ENCODE results near the gene NTRK3. TPM values are rescaled to one million over a fixed set of nuclear protein-coding genes. Genes with fewer than 3 reads are reported as not detected.

NTRK3 gene
- polyA plus RNA-seq, 1 donor (not counting 4 experiments of a cell fraction or from before 2014, with no cell fraction given) = not detected

DNA sequence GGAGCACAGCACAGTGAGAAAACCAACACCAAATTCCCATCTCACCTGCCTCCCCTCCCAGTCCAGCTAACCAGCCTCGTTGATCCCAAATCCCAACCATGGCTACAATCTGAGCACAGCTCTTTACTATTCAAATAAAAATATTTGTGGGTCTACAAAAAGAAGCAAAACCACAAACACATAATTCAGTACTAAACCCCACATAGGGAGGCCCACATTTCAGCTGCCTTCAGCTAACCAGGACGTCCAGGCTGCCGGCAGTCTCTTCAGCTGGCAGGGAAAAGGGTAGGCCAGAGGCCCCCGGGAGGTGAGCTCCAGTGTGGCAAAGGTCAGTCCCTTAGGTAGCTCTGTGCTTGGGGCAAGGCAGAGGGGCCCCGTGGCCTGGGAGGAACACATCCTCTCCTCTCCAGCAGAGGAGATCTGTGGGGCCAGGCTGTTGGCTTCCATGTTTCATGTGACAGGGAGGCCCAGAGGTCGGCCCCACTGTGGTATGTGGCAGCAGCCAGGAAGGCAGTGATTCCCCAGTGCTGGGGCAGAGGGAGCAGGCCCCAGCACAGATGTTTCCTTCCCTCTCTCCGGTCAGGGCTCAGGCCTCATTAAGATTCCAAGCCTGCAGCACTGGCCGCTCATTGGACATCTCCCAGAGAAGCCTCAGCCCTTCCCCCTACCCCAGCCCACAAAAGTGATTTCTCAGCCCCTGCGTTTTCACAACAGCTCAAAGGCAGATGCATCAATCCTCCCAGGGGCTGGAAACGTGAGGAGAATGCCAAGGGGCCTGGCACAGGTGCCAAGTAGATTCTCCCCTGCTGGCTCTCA is 381.4 kb downstream of the NTRK3 start:
- TF ChIP-seq, protein P1, sequence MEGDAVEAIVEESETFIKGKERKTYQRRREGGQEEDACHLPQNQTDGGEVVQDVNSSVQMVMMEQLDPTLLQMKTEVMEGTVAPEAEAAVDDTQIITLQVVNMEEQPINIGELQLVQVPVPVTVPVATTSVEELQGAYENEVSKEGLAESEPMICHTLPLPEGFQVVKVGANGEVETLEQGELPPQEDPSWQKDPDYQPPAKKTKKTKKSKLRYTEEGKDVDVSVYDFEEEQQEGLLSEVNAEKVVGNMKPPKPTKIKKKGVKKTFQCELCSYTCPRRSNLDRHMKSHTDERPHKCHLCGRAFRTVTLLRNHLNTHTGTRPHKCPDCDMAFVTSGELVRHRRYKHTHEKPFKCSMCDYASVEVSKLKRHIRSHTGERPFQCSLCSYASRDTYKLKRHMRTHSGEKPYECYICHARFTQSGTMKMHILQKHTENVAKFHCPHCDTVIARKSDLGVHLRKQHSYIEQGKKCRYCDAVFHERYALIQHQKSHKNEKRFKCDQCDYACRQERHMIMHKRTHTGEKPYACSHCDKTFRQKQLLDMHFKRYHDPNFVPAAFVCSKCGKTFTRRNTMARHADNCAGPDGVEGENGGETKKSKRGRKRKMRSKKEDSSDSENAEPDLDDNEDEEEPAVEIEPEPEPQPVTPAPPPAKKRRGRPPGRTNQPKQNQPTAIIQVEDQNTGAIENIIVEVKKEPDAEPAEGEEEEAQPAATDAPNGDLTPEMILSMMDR (optimal IDR thresholded peaks at IDR 0.05 in 1 of 3, IDR thresholded peaks at IDR 0.05 in 1 of 3, conservative IDR thresholded peaks at IDR 0.05 in 1 of 3; ENCODE audit: extremely low read depth in 1 of 3, insufficient read depth in 2 of 3, low read length in 3 of 3) = no peak
- no peak for TF ChIP-seq EZH2 (IDR thresholded peaks at IDR 0.05; ENCODE audit: low read length)

GRCh38 chr15:87873516-87873915 is 383.0 kb downstream of the NTRK3 start:
- FAIRE-seq (no peak), DNase-seq (ENCODE audit: low read depth, low spot score) (no peak)
- Histone ChIP-seq H3K4me2 (ENCODE audit: control insufficient read depth, extremely low read depth, insufficient read depth, low read depth, low read length) (no peak overlapping the region), H3K9me1 (ENCODE audit: control insufficient read depth, extremely low read depth, insufficient read depth, low read length) (no peaks in the 10 kb centered on the region), H4K20me1 (ENCODE audit: control insufficient read depth, extremely low read depth, insufficient read depth, low read length) (no peaks in the 10 kb centered on the region), H3K36me3 (ENCODE audit: control insufficient read depth in 2 of 2, extremely low read depth in 1 of 2, insufficient read depth in 2 of 2, low read length in 2 of 2) (no peaks in the 10 kb centered on the region), H3K4me1 (ENCODE audit: control insufficient read depth, extremely low read depth, insufficient read depth, low read length) (no peaks in the 10 kb centered on the region), H3K79me2 (ENCODE audit: control insufficient read depth, insufficient read depth, low read length) (no peaks in the 10 kb centered on the region), H3K27ac (ENCODE audit: control insufficient read depth, insufficient read depth, low read length) (no peak overlapping the region), H3K9me3 (ENCODE audit: control insufficient read depth, low read depth, low read length) (peaks cover 1% of the 10 kb centered on the region), H2AFZ (ENCODE audit: control insufficient read depth, low read length) (no peak overlapping the region), H3K4me3 (ENCODE audit: control insufficient read depth in 2 of 3, extremely low read depth in 1 of 3, insufficient read depth in 2 of 3, low read depth in 1 of 3, low read length in 3 of 3) (no peak overlapping the region), H3K9ac (ENCODE audit: control insufficient read depth, extremely low read depth, insufficient read depth, low read length) (no peak overlapping the region), H3K27me3 (ENCODE audit: control insufficient read depth, extremely low read depth, insufficient read depth, low read length) (no peaks in the 10 kb centered on the region)
- TF ChIP-seq EZH2 (IDR thresholded peaks at IDR 0.05; ENCODE audit: low read length) = no peak
- TF ChIP-seq, protein P1 (optimal IDR thresholded peaks at IDR 0.05 in 1 of 3, IDR thresholded peaks at IDR 0.05 in 1 of 3, conservative IDR thresholded peaks at IDR 0.05 in 1 of 3; ENCODE audit: extremely low read depth in 1 of 3, insufficient read depth in 2 of 3, low read length in 3 of 3) = no peak
- dilution Hi-C loops (cut with MboI; ENCODE audit: extremely low pct_ligation_motif_present, low sequenced_read_pairs) = no loop called here

More for the DNA sequence above, 381.4 kb downstream of the NTRK3 start:
- Histone ChIP-seq H3K4me3 (ENCODE audit: control insufficient read depth in 2 of 3, extremely low read depth in 1 of 3, insufficient read depth in 2 of 3, low read depth in 1 of 3, low read length in 3 of 3) (no peak overlapping the region), H3K4me2 (ENCODE audit: control insufficient read depth, extremely low read depth, insufficient read depth, low read depth, low read length) (no peak overlapping the region), H3K9me1 (ENCODE audit: control insufficient read depth, extremely low read depth, insufficient read depth, low read length) (no peaks in the 10 kb centered on the region), H3K9ac (ENCODE audit: control insufficient read depth, extremely low read depth, insufficient read depth, low read length) (no peak overlapping the region), H3K4me1 (ENCODE audit: control insufficient read depth, extremely low read depth, insufficient read depth, low read length) (no peaks in the 10 kb centered on the region), H3K36me3 (ENCODE audit: control insufficient read depth in 2 of 2, extremely low read depth in 1 of 2, insufficient read depth in 2 of 2, low read length in 2 of 2) (no peaks in the 10 kb centered on the region), H2AFZ (ENCODE audit: control insufficient read depth, low read length) (no peak overlapping the region), H3K9me3 (ENCODE audit: control insufficient read depth, low read depth, low read length) (peaks cover 1% of the 10 kb centered on the region), H3K27me3 (ENCODE audit: control insufficient read depth, extremely low read depth, insufficient read depth, low read length) (no peaks in the 10 kb centered on the region), H3K27ac (ENCODE audit: control insufficient read depth, insufficient read depth, low read length) (no peak overlapping the region), H4K20me1 (ENCODE audit: control insufficient read depth, extremely low read depth, insufficient read depth, low read length) (no peaks in the 10 kb centered on the region), H3K79me2 (ENCODE audit: control insufficient read depth, insufficient read depth, low read length) (no peaks in the 10 kb centered on the region)
- FAIRE-seq (no peak), DNase-seq (ENCODE audit: low read depth, low spot score) (no peak)
- dilution Hi-C loops (cut with MboI; ENCODE audit: extremely low pct_ligation_motif_present, low sequenced_read_pairs) = loop anchor here (25.0 kb wide), 1 partner anchor 88 kb away; no protein-coding TSS in a partner anchor
